GM10847 (cell line): Measurements from ENCODE around the gene PAGR1.

Experiments used
- POLR2A ChIP-seq: IDR thresholded peaks from 2 replicates; pipeline ENCODE4 v1.6.1; 2011; ENCODE audit not compliant: insufficient read length; ENCODE audit errors: extremely low read depth

PAGR1 gene

GRCh38 chr16:29815793-29816693 lies at the start of gene PAGR1:
Gene PAGR1 (plus strand): TSS chr16:29816152. CDS start chr16:29816526, 374 bp downstream.
- TF ChIP-seq POLR2A, result peak; percentile 88

GRCh38 chr16:29766571-29766970 lies 49.4 kb upstream of the PAGR1 start:
- no peak for TF ChIP-seq POLR2A

GRCh38 chr16:29767062-29767461 lies 48.9 kb upstream of the PAGR1 start:
- no peak for TF ChIP-seq POLR2A

- TF ChIP-seq POLR2A, result no peak
These were observed 46.4 kb upstream of the PAGR1 start for GRCh38 chr16:29769507-29769906.

GRCh38 chr16:29770250-29770929 lies 45.6 kb upstream of the PAGR1 start:
- no peak for TF ChIP-seq POLR2A

- no peak for TF ChIP-seq POLR2A
These were observed 41.2 kb upstream of the PAGR1 start for GRCh38 chr16:29774730-29775129.

- no peak for TF ChIP-seq POLR2A
These were observed 40.1 kb upstream of the PAGR1 start for GRCh38 chr16:29775742-29776408.

- TF ChIP-seq POLR2A, result no peak
These were observed 38.2 kb upstream of the PAGR1 start, which contains the start of gene ZG16 for GRCh38 chr16:29777576-29778350. Gene ZG16 (plus strand): TSS chr16:29778256. CDS start chr16:29779267, 1,011 bp downstream.

- no peak for TF ChIP-seq POLR2A
These were observed 36.5 kb upstream of the PAGR1 start for GRCh38 chr16:29779474-29779873.

- no peak for TF ChIP-seq POLR2A
These were observed 31.8 kb upstream of the PAGR1 start for GRCh38 chr16:29784157-29784556.

- no peak for TF ChIP-seq POLR2A
These were observed 31.0 kb upstream of the PAGR1 start for GRCh38 chr16:29784901-29785500.

GRCh38 chr16:29789775-29790182 lies 26.2 kb upstream of the PAGR1 start:
- no peak for TF ChIP-seq POLR2A

GRCh38 chr16:29790183-29790948 lies 25.6 kb upstream of the PAGR1 start, which contains the start of gene KIF22:
Gene KIF22 (plus strand): TSS chr16:29790751. CDS start chr16:29790760, 9 bp downstream.
- peak; percentile 70 for TF ChIP-seq POLR2A
